LNCaP clone FGC (cell line): ENCODE measurements around the gene IER5.

ENCODE experiments used
- DNase-seq: peaks from one replicate; pipeline ENCODE4 v3.0.0-alpha.2; 2011; ENCODE audit warnings: low read depth
- H3K4me3 ChIP-seq: 2 replicates; pipeline ENCODE4 v1.5.1; 2011; ENCODE audit warnings: mild to moderate bottlenecking, low read depth, low read length, control low read depth
- CTCF ChIP-seq: IDR thresholded peaks from 2 replicates; pipeline ENCODE4 v1.5.1; 2012; ENCODE audit warnings: mild to moderate bottlenecking; ENCODE audit not compliant: control insufficient read depth, insufficient read depth; ENCODE audit errors: extremely low read depth

The IER5 gene

DNA sequence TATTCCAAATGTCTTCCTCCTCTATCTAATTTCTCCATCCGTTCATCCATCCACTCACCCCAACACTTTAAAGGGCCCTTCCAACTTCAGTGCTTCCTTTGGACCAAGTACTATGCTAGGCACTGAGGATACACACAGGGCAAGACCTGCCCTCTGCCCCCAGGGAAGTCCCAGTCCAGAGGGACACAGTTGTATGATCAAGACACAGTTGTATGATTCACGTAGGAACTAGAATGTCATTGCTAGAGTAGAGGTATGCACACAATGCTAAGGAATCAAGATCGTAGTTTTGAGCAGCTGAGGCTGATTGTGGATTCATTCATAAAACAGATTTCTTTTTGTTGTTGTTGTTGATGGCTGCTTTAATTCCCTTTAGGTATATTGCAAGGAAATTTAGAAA is 11.6 kb upstream of the IER5 start:
- no peak for DNase-seq
- TF ChIP-seq CTCF: no peak
- no peak overlapping the region for H3K4me3 ChIP-seq

GRCh38 chr1:181077576-181078242 is 10.8 kb upstream of the IER5 start:
- H3K4me3 ChIP-seq: no peak overlapping the region
- no peak for DNase-seq

DNA sequence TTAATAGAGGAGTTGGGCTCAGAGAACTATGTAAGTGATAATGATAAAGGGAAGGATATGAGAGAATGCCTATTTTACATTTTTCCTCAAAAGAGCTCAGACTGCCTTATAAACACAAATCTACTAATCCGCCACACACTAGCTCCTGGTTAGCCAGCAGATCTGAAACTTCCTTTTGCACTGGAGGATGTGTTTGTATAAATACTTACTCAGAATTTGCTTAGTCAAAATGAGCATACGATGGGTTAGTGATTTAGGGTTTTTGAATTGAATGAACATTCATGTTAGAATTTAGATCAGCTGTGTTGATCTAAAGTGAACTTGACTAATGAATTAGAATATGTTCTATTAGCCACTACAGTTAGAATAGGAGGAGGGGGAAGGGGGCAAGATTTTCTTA is 9.1 kb upstream of the IER5 start:
- no peak for DNase-seq
- H3K4me3 ChIP-seq: no peak overlapping the region

More at GRCh38 chr1:181077576-181078242, 10.8 kb upstream of the IER5 start:
- no peak for TF ChIP-seq CTCF

DNA sequence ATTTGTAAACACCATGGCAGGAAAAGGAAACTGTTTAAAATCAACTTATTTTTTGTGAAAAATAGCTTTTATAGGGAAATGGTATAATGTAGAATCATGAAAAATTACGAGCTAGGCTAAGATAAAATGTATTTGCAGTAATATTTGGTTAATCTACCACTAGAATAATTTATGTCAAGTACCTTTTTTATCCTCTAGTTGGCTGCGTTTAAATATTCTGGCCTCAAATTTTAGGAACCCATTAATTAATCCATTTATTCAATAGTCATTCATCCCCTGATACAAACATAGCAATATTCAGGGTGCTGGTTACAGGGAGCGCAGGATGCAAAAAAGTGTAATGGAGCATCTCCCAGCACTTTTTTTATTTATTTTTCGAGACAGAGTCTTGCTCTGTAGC is 8.6 kb upstream of the IER5 start:
- TF ChIP-seq CTCF: no peak
- H3K4me3 ChIP-seq: no peak overlapping the region
- no peak for DNase-seq

More for the DNA sequence above, 9.1 kb upstream of the IER5 start:
- no peak for TF ChIP-seq CTCF

GRCh38 chr1:181080556-181080955 is 7.9 kb upstream of the IER5 start:
- no peak overlapping the region for H3K4me3 ChIP-seq
- no peak for DNase-seq
- no peak for TF ChIP-seq CTCF

- TF ChIP-seq CTCF: no peak
- H3K4me3 ChIP-seq: no peak overlapping the region
- no peak for DNase-seq
These were observed 7.1 kb upstream of the IER5 start for GRCh38 chr1:181081395-181081794.

- H3K4me3 ChIP-seq: no peak overlapping the region
- TF ChIP-seq CTCF: peak; percentile 42
- no peak for DNase-seq
These were observed 4.5 kb upstream of the IER5 start for GRCh38 chr1:181083842-181084605.
